Astrocyte (in vitro differentiated cells and primary cell): ENCODE data around the gene EOLA1. TPM values are rescaled to one million over a fixed set of nuclear protein-coding genes. Genes with fewer than 3 reads are reported as not detected.
A peak's percentile ranks its signal among the peaks of the same experiment; 100 is the strongest.

Experiments used
- DNase-seq: peaks from one replicate; pipeline ENCODE4 v3.0.0-alpha.2; 2010; ENCODE audit warnings: low read depth
- FAIRE-seq: peaks from 2 replicates; lab custom pipeline; 2011; peaks lifted over from hg19 to GRCh38; lab: Jason Lieb, UNC
- H2AFZ ChIP-seq: 2 replicates; pipeline ENCODE4 v1.6.0; 2012; ENCODE audit warnings: low read depth, low read length, inconsistent platforms
- H3K27ac ChIP-seq: 2 replicates; pipeline ENCODE4 v1.5.1; 2011; ENCODE audit warnings: low read depth, low read length, inconsistent platforms
- H3K27me3 ChIP-seq: 2 replicates; pipeline ENCODE4 v1.6.0; 2011; ENCODE audit warnings: low read length, inconsistent platforms; ENCODE audit not compliant: insufficient read depth
- H3K36me3 ChIP-seq: 2 replicates; pipeline ENCODE4 v1.5.1; 2011; ENCODE audit warnings: low read length, inconsistent platforms; ENCODE audit not compliant: insufficient read depth
- H3K4me1 ChIP-seq: 2 replicates; pipeline ENCODE4 v1.5.1; 2011; ENCODE audit warnings: low read length, inconsistent platforms; ENCODE audit not compliant: insufficient read depth
- H3K4me2 ChIP-seq: 2 replicates; pipeline ENCODE4 v1.6.0; 2012; ENCODE audit warnings: low read length, inconsistent platforms
- H3K4me3 ChIP-seq: 2 replicates; pipeline ENCODE4 v1.5.1; 2011; ENCODE audit warnings: low read depth, mild to moderate bottlenecking, low read length, inconsistent platforms; ENCODE audit not compliant: insufficient read depth
- H3K79me2 ChIP-seq: 2 replicates; pipeline ENCODE4 v1.6.0; 2012; ENCODE audit warnings: mild to moderate bottlenecking, low read length, inconsistent platforms; ENCODE audit not compliant: insufficient read depth
- H3K9ac ChIP-seq: 2 replicates; pipeline ENCODE4 v1.6.0; 2012; ENCODE audit warnings: mild to moderate bottlenecking, low read length, inconsistent platforms
- H3K9me3 ChIP-seq: 2 replicates; pipeline ENCODE4 v1.5.1; 2012; ENCODE audit warnings: low read depth, mild to moderate bottlenecking, low read length, inconsistent platforms; ENCODE audit not compliant: insufficient read depth
- H4K20me1 ChIP-seq: 2 replicates; pipeline ENCODE4 v1.6.0; 2012; ENCODE audit warnings: low read length, inconsistent platforms; ENCODE audit not compliant: insufficient read depth
- H3K27ac Mint-ChIP-seq: one replicate; pipeline ENCODE4 v1.8.0; 2021; ENCODE audit warnings: mild to moderate bottlenecking, mixed read lengths; ENCODE audit not compliant: unreplicated experiment
- H3K27me3 Mint-ChIP-seq: one replicate; pipeline ENCODE4 v1.8.0; 2021; ENCODE audit warnings: low read depth, mixed read lengths; ENCODE audit not compliant: unreplicated experiment
- H3K36me3 Mint-ChIP-seq: one replicate; pipeline ENCODE4 v1.8.0; 2021; ENCODE audit warnings: low read depth, mixed read lengths; ENCODE audit not compliant: unreplicated experiment
- H3K4me1 Mint-ChIP-seq: one replicate; pipeline ENCODE4 v1.8.0; 2021; ENCODE audit warnings: low read depth, mixed read lengths; ENCODE audit not compliant: unreplicated experiment
- H3K4me3 Mint-ChIP-seq: one replicate; pipeline ENCODE4 v1.8.0; 2021; ENCODE audit warnings: mild to moderate bottlenecking, moderate library complexity, mixed read lengths; ENCODE audit not compliant: unreplicated experiment
- H3K9me3 Mint-ChIP-seq: one replicate; pipeline ENCODE4 v1.8.0; 2021; ENCODE audit warnings: mild to moderate bottlenecking, mixed read lengths; ENCODE audit not compliant: unreplicated experiment
- EZH2 ChIP-seq: IDR thresholded peaks from 2 replicates; pipeline ENCODE4 v1.6.1; 2012; ENCODE audit warnings: mild to moderate bottlenecking, low read length, inconsistent platforms; ENCODE audit not compliant: insufficient read depth
- total RNA-seq: library from RNA; stranded (reverse); gene quantifications from 2 replicates; pipeline ENCODE4 v1.2.1, GENCODE V29; 2021
- TF ChIP-seq, protein P1 (sequence below): IDR thresholded peaks from 2 replicates; pipeline ENCODE4 v1.5.1; 2011; ENCODE audit warnings: low read depth, mild to moderate bottlenecking, inconsistent platforms, low read length, moderate library complexity; ENCODE audit not compliant: insufficient read depth

The EOLA1 gene
- total RNA-seq, 1 donor from 2014 or later = 13.6 TPM

DNA sequence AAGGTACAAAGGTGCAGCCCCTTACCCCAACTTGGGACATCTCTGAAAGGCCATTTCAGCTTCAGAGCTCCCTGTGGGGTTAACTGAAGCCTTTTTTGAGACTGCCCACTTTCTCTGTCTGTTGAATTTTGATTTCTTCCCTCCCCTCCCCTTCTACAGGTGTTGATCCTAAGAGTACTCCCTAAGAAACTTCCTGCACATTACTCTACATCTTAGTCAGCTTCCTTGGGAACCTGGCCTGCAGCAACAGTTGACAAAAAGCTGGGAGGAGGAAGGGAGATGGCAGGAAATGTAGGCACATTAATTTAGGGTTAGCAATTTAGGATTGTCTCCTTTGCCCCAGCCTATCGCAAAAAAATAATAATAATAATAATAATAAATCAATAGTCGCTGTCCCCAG lies 34.5 kb upstream of the EOLA1 start:
- Histone ChIP-seq H3K27me3 (no peaks in the 10 kb centered on the region), H3K4me2 (no peak overlapping the region), H3K9me3 (no peaks in the 10 kb centered on the region), H3K36me3 (no peaks in the 10 kb centered on the region), H4K20me1 (peaks cover 13% of the 10 kb centered on the region), H3K9ac (no peak overlapping the region), H3K4me1 (peaks cover 19% of the 10 kb centered on the region), H3K27ac (no peak overlapping the region), H3K79me2 (peaks cover 26% of the 10 kb centered on the region), H3K4me3 (no peak overlapping the region), H2AFZ (no peak overlapping the region)
- Mint-ChIP-seq H3K4me3 (no peak overlapping the region), H3K27ac (no peak overlapping the region), H3K9me3 (no peaks in the 10 kb centered on the region), H3K27me3 (no peaks in the 10 kb centered on the region), H3K4me1 (peaks cover 3% of the 10 kb centered on the region), H3K36me3 (peaks cover 2% of the 10 kb centered on the region)
- no peak for FAIRE-seq
- no peak for DNase-seq
- TF ChIP-seq, protein P1, sequence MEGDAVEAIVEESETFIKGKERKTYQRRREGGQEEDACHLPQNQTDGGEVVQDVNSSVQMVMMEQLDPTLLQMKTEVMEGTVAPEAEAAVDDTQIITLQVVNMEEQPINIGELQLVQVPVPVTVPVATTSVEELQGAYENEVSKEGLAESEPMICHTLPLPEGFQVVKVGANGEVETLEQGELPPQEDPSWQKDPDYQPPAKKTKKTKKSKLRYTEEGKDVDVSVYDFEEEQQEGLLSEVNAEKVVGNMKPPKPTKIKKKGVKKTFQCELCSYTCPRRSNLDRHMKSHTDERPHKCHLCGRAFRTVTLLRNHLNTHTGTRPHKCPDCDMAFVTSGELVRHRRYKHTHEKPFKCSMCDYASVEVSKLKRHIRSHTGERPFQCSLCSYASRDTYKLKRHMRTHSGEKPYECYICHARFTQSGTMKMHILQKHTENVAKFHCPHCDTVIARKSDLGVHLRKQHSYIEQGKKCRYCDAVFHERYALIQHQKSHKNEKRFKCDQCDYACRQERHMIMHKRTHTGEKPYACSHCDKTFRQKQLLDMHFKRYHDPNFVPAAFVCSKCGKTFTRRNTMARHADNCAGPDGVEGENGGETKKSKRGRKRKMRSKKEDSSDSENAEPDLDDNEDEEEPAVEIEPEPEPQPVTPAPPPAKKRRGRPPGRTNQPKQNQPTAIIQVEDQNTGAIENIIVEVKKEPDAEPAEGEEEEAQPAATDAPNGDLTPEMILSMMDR = no peak
- TF ChIP-seq EZH2 = no peak

DNA sequence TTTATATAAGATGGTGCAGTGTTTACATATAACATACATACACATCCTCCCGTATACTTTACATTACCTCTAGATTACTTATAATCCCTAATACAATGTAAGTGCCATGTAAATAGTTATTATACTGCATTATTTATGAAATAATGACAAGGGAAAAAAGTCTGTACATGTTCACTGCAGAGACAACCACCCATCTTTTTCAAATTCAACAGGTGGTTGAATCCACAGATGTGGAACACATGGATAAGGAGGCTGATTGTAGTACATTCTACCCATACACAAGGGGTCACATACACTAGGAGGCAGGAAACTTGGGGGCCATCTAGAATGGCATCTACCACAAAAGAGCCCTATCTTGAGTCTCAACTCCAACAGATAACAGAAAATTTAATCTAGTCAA lies 32.3 kb upstream of the EOLA1 start:
- no peak overlapping the region for H3K27ac ChIP-seq
- no peak for TF ChIP-seq EZH2
- TF ChIP-seq, protein P1 = no peak
- H3K4me3 ChIP-seq = no peak overlapping the region
- Mint-ChIP-seq H3K4me3 (no peak overlapping the region), H3K36me3 (no peaks in the 10 kb centered on the region), H3K9me3 (no peaks in the 10 kb centered on the region), H3K27ac (no peak overlapping the region), H3K4me1 (peaks cover 3% of the 10 kb centered on the region), H3K27me3 (no peaks in the 10 kb centered on the region)
- H3K4me1 ChIP-seq = peaks cover 16% of the 10 kb centered on the region
- no peaks in the 10 kb centered on the region for H3K9me3 ChIP-seq
- no peaks in the 10 kb centered on the region for H3K36me3 ChIP-seq
- no peak overlapping the region for H2AFZ ChIP-seq
- FAIRE-seq (peak; percentile 41), DNase-seq (no peak)
- H3K9ac ChIP-seq = no peak overlapping the region
- H3K79me2 ChIP-seq = peaks cover 10% of the 10 kb centered on the region
- H3K27me3 ChIP-seq = no peaks in the 10 kb centered on the region
- H4K20me1 ChIP-seq = peaks cover 7% of the 10 kb centered on the region
- no peak overlapping the region for H3K4me2 ChIP-seq

DNA sequence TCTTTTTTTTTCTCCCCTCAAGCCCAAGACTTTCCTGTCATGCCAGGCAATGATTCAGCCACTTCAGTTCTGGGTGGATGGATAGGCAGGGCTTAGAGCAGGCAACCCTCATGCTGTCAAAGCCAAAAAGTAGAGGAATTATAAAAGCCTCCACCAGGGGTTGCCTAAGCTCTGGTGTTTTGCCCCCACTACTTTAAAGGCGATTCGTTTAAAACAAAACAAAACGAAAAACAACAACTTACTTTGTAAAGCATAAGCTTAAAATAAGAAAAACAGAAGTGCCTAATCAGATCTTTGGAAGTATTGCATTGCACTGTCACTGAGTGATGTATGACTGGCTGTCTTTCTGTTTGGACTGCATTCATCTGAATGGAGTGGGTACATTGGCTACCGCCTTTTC lies 30.4 kb upstream of the EOLA1 start:
- Histone ChIP-seq H3K4me3 (no peak overlapping the region), H3K9me3 (no peaks in the 10 kb centered on the region), H3K27me3 (no peaks in the 10 kb centered on the region), H4K20me1 (no peaks in the 10 kb centered on the region), H3K79me2 (no peaks in the 10 kb centered on the region), H3K4me2 (peak overlapping the region; percentile 1), H2AFZ (no peak overlapping the region), H3K27ac (no peak overlapping the region), H3K36me3 (no peaks in the 10 kb centered on the region), H3K4me1 (peaks cover 14% of the 10 kb centered on the region), H3K9ac (no peak overlapping the region)
- DNase-seq = no peak
- Mint-ChIP-seq H3K9me3 (no peaks in the 10 kb centered on the region), H3K4me3 (no peak overlapping the region), H3K36me3 (no peaks in the 10 kb centered on the region), H3K4me1 (peaks cover 3% of the 10 kb centered on the region), H3K27ac (peak overlapping the region; percentile 41), H3K27me3 (no peaks in the 10 kb centered on the region)
- TF ChIP-seq EZH2 = no peak
- TF ChIP-seq, protein P1 = no peak
- FAIRE-seq = peak; percentile 54
